Measurements from ENCODE around the gene HDAC9.

- no peak for TF ChIP-seq CTCF (IDR thresholded peaks at IDR 0.05)
- no peak for TF ChIP-seq POLR2A (IDR thresholded peaks at IDR 0.05)
Measured at GRCh38 chr7:18835001-18835690, 339.6 kb downstream of the HDAC9 start.
